H1 (cell line): ENCODE results near the gene LRP8. TPM values are rescaled to one million over a fixed set of nuclear protein-coding genes. Genes with fewer than 3 reads are reported as not detected.

Source experiments
- CTCF ChIA-PET: fragments of 300-600 bp; sonication (Branson Sonifier 250); formaldehyde crosslinking; loops from one replicate; lab custom pipeline; 2021; ENCODE audit not compliant: partially characterized antibody; lab: Charles Lee
- POLR2A ChIA-PET: fragments of 300-600 bp; sonication (Branson Sonifier 250); formaldehyde crosslinking; loops from one replicate; lab custom pipeline; 2021; ENCODE audit warnings: inconsistent platforms; ENCODE audit not compliant: partially characterized antibody; lab: Charles Lee
- DNase-seq, 2 experiments: peaks; one replicate each; pipeline versions ENCODE4 v3.0.0 to v3.0.0-alpha.2; 2010 to 2022; ENCODE audit warnings: low spot score in 2 of 2, low read depth in 1 of 2, mixed read lengths in 1 of 2
- FAIRE-seq: peaks from 2 replicates; lab custom pipeline; 2011; peaks lifted over from hg19 to GRCh38; lab: Jason Lieb, UNC
- H2AFZ ChIP-seq: 2 replicates; pipeline ENCODE4 v1.8.1; 2012; ENCODE audit warnings: low read length, inconsistent platforms
- H2AK5ac ChIP-seq: 2 replicates; pipeline ENCODE4 v1.6.1; 2013; ENCODE audit warnings: low read depth, low read length
- H2BK120ac ChIP-seq: replicated peaks from 2 replicates; pipeline ENCODE3; 2013; ENCODE audit warnings: low read depth, low read length, inconsistent platforms
- H2BK12ac ChIP-seq: 2 replicates; pipeline ENCODE4 v1.6.1; 2013; ENCODE audit warnings: low read depth, low read length
- H2BK15ac ChIP-seq: 2 replicates; pipeline ENCODE4 v1.6.1; 2013; ENCODE audit warnings: low read length
- H2BK20ac ChIP-seq: 2 replicates; pipeline ENCODE4 v1.6.1; 2013; ENCODE audit warnings: low read length
- H2BK5ac ChIP-seq: 2 replicates; pipeline ENCODE4 v1.6.1; 2013; ENCODE audit warnings: low read depth, low read length
- H3K14ac ChIP-seq: 2 replicates; pipeline ENCODE4 v1.6.1; 2013; ENCODE audit warnings: inconsistent platforms; ENCODE audit not compliant: insufficient read length
- H3K18ac ChIP-seq: 2 replicates; pipeline ENCODE4 v1.6.1; 2013; ENCODE audit warnings: low read length; ENCODE audit errors: extremely low read depth
- H3K23ac ChIP-seq: 2 replicates; pipeline ENCODE4 v1.6.1; 2013; ENCODE audit warnings: inconsistent platforms; ENCODE audit not compliant: insufficient read length
- H3K23me2 ChIP-seq: 2 replicates; pipeline ENCODE4 v1.6.1; 2013; ENCODE audit warnings: low read depth, low read length
- H3K27ac ChIP-seq: 2 replicates; pipeline ENCODE4 v1.6.1; 2011; ENCODE audit warnings: low read depth, low read length, inconsistent platforms
- H3K27me3 ChIP-seq, 4 experiments: replicated peaks in 1 of 4; 1 replicate in 1 of 4; 2 replicates in 3 of 4; pipeline versions ENCODE4 v1.6.1 to v1.8.1; 2011 to 2013; ENCODE audit warnings: low read length in 3 of 4, mild to moderate bottlenecking in 3 of 4, inconsistent platforms in 2 of 4, mixed read lengths in 2 of 4, moderate library complexity in 1 of 4; ENCODE audit not compliant: control insufficient read depth in 3 of 4, insufficient read depth in 3 of 4; ENCODE audit errors: extremely low read depth in 1 of 4
- H3K36me3 ChIP-seq, 4 experiments: 2 replicates each; pipeline versions ENCODE4 v1.6.1 to v1.8.1; 2011 to 2013; ENCODE audit warnings: mild to moderate bottlenecking in 4 of 4, low read length in 3 of 4, moderate library complexity in 2 of 4, control low read depth in 1 of 4, inconsistent platforms in 1 of 4; ENCODE audit not compliant: insufficient read depth in 4 of 4, control insufficient read depth in 2 of 4
- H3K4ac ChIP-seq: replicated peaks from 2 replicates; pipeline ENCODE3; 2013; ENCODE audit warnings: low read length, low read depth, mixed read lengths, inconsistent platforms; ENCODE audit not compliant: insufficient read length
- H3K4me1 ChIP-seq, 4 experiments: replicated peaks in 1 of 4; 1 replicate in 1 of 4; 2 replicates in 3 of 4; pipeline versions ENCODE4 v1.6.1 to v1.8.1; 2011 to 2013; ENCODE audit warnings: low read length in 3 of 4, inconsistent platforms in 2 of 4, mixed read lengths in 1 of 4; ENCODE audit not compliant: insufficient read depth in 4 of 4, control insufficient read depth in 3 of 4
- H3K4me2 ChIP-seq, 2 experiments: 2 replicates each; pipeline versions ENCODE4 v1.6.1 to v1.8.1; 2011 to 2013; ENCODE audit warnings: low read depth in 2 of 2, low read length in 2 of 2, control low read depth in 1 of 2, inconsistent platforms in 1 of 2, mild to moderate bottlenecking in 1 of 2; ENCODE audit not compliant: insufficient read depth in 1 of 2
- H3K4me3 ChIP-seq, 4 experiments: fragments of 200-600, 300-600 bp in 1 of 4; sonication (generic), shearing (Covaris generic), sonication (Bioruptor Twin) in 1 of 4; 2 replicates each; pipeline versions ENCODE4 v1.5.1 to v1.8.1; 2011 to 2016; ENCODE audit warnings: low read length in 4 of 4, low read depth in 3 of 4, control low read depth in 2 of 4, inconsistent platforms in 2 of 4, mild to moderate bottlenecking in 2 of 4, mixed read lengths in 1 of 4, moderate library complexity in 1 of 4; ENCODE audit not compliant: insufficient read depth in 2 of 4; ENCODE audit errors: extremely low read depth in 1 of 4
- H3K56ac ChIP-seq: replicated peaks from 2 replicates; pipeline ENCODE3; 2013; ENCODE audit warnings: low read depth, mild to moderate bottlenecking, mixed read lengths, low read length, inconsistent platforms; ENCODE audit not compliant: insufficient read length
- H3K79me1 ChIP-seq: 2 replicates; pipeline ENCODE4 v1.6.1; 2013; ENCODE audit warnings: low read depth, low read length, control low read depth
- H3K79me2 ChIP-seq, 2 experiments: 2 replicates each; pipeline versions ENCODE4 v1.6.1 to v1.8.1; 2012 to 2013; ENCODE audit warnings: low read length in 2 of 2, mild to moderate bottlenecking in 2 of 2, inconsistent platforms in 1 of 2; ENCODE audit not compliant: insufficient read depth in 2 of 2, control insufficient read depth in 1 of 2
- H3K9ac ChIP-seq, 4 experiments: replicated peaks in 1 of 4; 1 replicate in 1 of 4; 2 replicates in 3 of 4; pipeline versions ENCODE4 v1.6.1 to v1.8.1; 2011 to 2013; ENCODE audit warnings: low read depth in 3 of 4, low read length in 3 of 4, control low read depth in 2 of 4, mild to moderate bottlenecking in 2 of 4, moderate library complexity in 2 of 4, inconsistent platforms in 1 of 4; ENCODE audit errors: extremely low read depth in 1 of 4
- H3K9me3 ChIP-seq, 2 experiments: 2 replicates each; pipeline versions ENCODE4 v1.6.1 to v1.8.1; 2012 to 2013; ENCODE audit warnings: mild to moderate bottlenecking in 2 of 2, moderate library complexity in 2 of 2, control low read depth in 1 of 2, inconsistent platforms in 1 of 2, low read depth in 1 of 2, low read length in 1 of 2, mixed read lengths in 1 of 2; ENCODE audit not compliant: insufficient read depth in 2 of 2
- H4K20me1 ChIP-seq, 2 experiments: replicated peaks in 1 of 2; 2 replicates each; pipeline versions ENCODE3 to v1.8.1; 2011 to 2013; ENCODE audit warnings: inconsistent platforms in 2 of 2, low read length in 2 of 2, mild to moderate bottlenecking in 1 of 2; ENCODE audit not compliant: insufficient read depth in 2 of 2, control insufficient read depth in 1 of 2
- H4K5ac ChIP-seq: 2 replicates; pipeline ENCODE4 v1.6.1; 2013; ENCODE audit warnings: low read length, low read depth, mixed read lengths, inconsistent platforms; ENCODE audit not compliant: insufficient read length
- H4K8ac ChIP-seq: 2 replicates; pipeline ENCODE4 v1.8.0; 2013; ENCODE audit warnings: mild to moderate bottlenecking, moderate library complexity, low read length, inconsistent platforms; ENCODE audit not compliant: insufficient read depth; ENCODE audit errors: extremely low read depth
- H4K91ac ChIP-seq: replicated peaks from 2 replicates; pipeline ENCODE3; 2013; ENCODE audit warnings: low read length, mixed read lengths, inconsistent platforms; ENCODE audit not compliant: insufficient read length
- EZH2 ChIP-seq: fragments of 200-600 bp; sonication (generic); IDR thresholded peaks from 2 replicates; pipeline ENCODE4 v1.7.1; 2012; ENCODE audit warnings: low read depth, mild to moderate bottlenecking, moderate library complexity, low read length, inconsistent platforms; ENCODE audit not compliant: severe bottlenecking
- PHF8 ChIP-seq: fragments of 200-600 bp; sonication (generic); conservative IDR thresholded peaks from 2 replicates; pipeline ENCODE4 v1.7.1; 2012; ENCODE audit warnings: low read depth, mild to moderate bottlenecking, inconsistent platforms, low read length, moderate library complexity
- WGBS, 2 experiments: shearing (Covaris generic) in 1 of 2; methylation state at CpG; one replicate each; pipeline versions ENCODE4 v1.1.6 to v1.1.7; 2013 to 2015; ENCODE audit warnings: low lambda C conversion rate in 2 of 2, mixed read lengths in 2 of 2, inconsistent platforms in 1 of 2, low coverage in 1 of 2, missing lambda C conversion rate in 1 of 2; ENCODE audit not compliant: insufficient replicate concordance in 2 of 2, insufficient coverage in 1 of 2, insufficient read length in 1 of 2; ENCODE audit errors: extremely low coverage in 1 of 2, missing lambda C conversion rate in 1 of 2; 5-methylcytosine and 5-hydroxymethylcytosine counted together
- polyA plus RNA-seq, 7 experiments: library from polyadenylated mRNA; depleted of rRNA in 3 of 7; stranded (reverse) in 5 of 7; unstranded in 2 of 7; fragments of >200 nt in 5 of 7; fragments of 200-250 nt in 2 of 7; gene quantifications; 1 replicate in 5 of 7; 2 replicates in 1 of 7; 4 replicates in 1 of 7; pipeline versions ENCODE4 v1.2.1 to v1.2.3, GENCODE V29; 2011 to 2013; ENCODE audit warnings: missing spikeins in 2 of 7, mixed read lengths in 2 of 7
- total RNA-seq: library from RNA; stranded (reverse); fragmentation: NEBNext Ultra II Directional; extraction: Animal tissue kit (Norgen Biotek cat#: 25700); gene quantifications from 2 replicates; pipeline ENCODE4 v1.2.1, GENCODE V29; 2021

LRP8 gene
- total and polyA plus RNA-seq, 2 of the 8 experiments (the other 6 are each of a cell fraction or from before 2014, with no cell fraction given): 63.2 to 66.4 TPM

- Histone ChIP-seq H2AK5ac (no peak overlapping the region), H3K4ac (no peak overlapping the region), H4K20me1 (peaks cover 17 to 43% of the 10 kb centered on the region in 2 experiments), H3K4me3 (no peak overlapping the region), H3K9ac (no peak overlapping the region), H2BK20ac (no peak overlapping the region), H3K4me1 (peaks cover 0 to 5% (median under 1%) of the 10 kb centered on the region in 4 experiments; a peak in 1 of 7 replicates), H2BK120ac (no peak overlapping the region), H2BK5ac (no peak overlapping the region), H3K9me3 (no peaks in the 10 kb centered on the region), H3K18ac (no peak overlapping the region), H3K4me2 (no peak overlapping the region), H3K23ac (no peak overlapping the region), H2BK12ac (no peak overlapping the region), H3K27ac (no peak overlapping the region), H4K8ac (no peak overlapping the region), H3K27me3 (no peaks in the 10 kb centered on the region), H4K5ac (no peak overlapping the region), H2AFZ (no peak overlapping the region), H4K91ac (no peak overlapping the region), H3K36me3 (peaks cover 0 to 8% (median 3%) of the 10 kb centered on the region in 4 experiments; a peak in 3 of 8 replicates), H3K79me2 (peaks cover 0 to 32% of the 10 kb centered on the region in 2 experiments; a peak in 2 of 4 replicates), H3K23me2 (no peaks in the 10 kb centered on the region), H3K56ac (no peak overlapping the region), H3K79me1 (peaks cover 39% of the 10 kb centered on the region), H2BK15ac (no peak overlapping the region), H3K14ac (no peak overlapping the region)
- POLR2A ChIA-PET: interaction anchor here (1.9 kb wide), 1 partner anchor 29 kb away, joined by 4 read pairs; no protein-coding TSS in a partner anchor
- no peak for FAIRE-seq
- CTCF ChIA-PET: interaction anchor here (0.9 to 11.3 kb wide), 6 partner anchors 8 to 175 kb away, joined by 3 to 103 read pairs (median 7); no protein-coding TSS in a partner anchor
- DNase-seq: no peak
- WGBS, 2 experiments: 93% methylated on average over 9 of the region's 9 CpGs; no CpG with 5 or more reads in 1 of the 2 experiments
- TF ChIP-seq EZH2 (no peak), PHF8 (no peak)
Measured at GRCh38 chr1:53294567-53294966, 33.3 kb downstream of the LRP8 start.
